GM10248 (cell line): Measurements from ENCODE around the gene UQCC2.

Experiments
- CTCF ChIA-PET: fragments of 300-600 bp; sonication (Branson Sonifier 250); formaldehyde crosslinking; extraction: SDS; loops from one replicate; lab custom pipeline; 2021; ENCODE audit warnings: antibody characterized with exemption; lab: Yijun Ruan, JAX
- POLR2A ChIA-PET: fragments of 350-650 bp; sonication (Branson Sonifier 250); formaldehyde crosslinking; extraction: SDS; loops from one replicate; lab custom pipeline; 2020; ENCODE audit warnings: antibody characterized with exemption; lab: Yijun Ruan, JAX
- DNase-seq: peaks from one replicate; pipeline ENCODE4 v3.0.0; 2012; ENCODE audit errors: extremely low spot score
- TF ChIP-seq, protein P1 (sequence below): IDR thresholded peaks from 2 replicates; pipeline ENCODE4 v1.5.1; 2012; ENCODE audit warnings: mild to moderate bottlenecking, low read depth; ENCODE audit errors: extremely low read depth, missing control alignments, control extremely low read depth

Gene UQCC2

DNA sequence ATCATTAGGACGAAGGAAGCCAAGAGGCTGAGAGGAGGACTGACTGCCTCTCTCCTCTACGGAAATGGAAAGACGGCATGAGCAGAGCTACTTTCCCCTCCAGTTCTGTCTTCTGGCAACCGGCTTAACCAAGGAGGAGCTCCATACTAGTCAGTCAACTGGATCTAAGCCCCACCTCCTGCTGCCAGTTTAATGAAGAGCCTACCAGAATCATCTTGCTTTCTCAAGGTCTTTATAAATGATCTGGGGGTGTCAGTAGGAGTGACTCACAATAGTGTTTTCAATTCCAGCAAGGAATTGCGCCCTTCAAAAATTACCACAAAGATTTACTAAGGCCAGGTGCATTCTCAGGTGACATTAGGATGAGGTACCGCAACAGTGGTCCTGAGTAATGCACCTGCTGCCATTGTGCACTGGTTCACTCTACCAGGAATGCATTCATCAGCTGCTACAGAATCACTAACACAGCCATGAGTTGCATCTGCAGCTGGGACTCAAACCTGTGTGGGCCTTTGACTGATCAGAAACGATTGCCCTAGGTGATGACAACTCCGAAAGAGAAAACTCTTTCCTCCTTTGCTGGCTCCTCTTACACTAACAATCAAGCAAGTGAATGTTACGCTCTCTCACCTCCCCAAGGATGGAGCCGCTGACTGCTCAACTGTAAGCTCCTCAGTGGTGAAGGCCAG lies 2.8 kb downstream of the UQCC2 start:
- TF ChIP-seq, protein P1, sequence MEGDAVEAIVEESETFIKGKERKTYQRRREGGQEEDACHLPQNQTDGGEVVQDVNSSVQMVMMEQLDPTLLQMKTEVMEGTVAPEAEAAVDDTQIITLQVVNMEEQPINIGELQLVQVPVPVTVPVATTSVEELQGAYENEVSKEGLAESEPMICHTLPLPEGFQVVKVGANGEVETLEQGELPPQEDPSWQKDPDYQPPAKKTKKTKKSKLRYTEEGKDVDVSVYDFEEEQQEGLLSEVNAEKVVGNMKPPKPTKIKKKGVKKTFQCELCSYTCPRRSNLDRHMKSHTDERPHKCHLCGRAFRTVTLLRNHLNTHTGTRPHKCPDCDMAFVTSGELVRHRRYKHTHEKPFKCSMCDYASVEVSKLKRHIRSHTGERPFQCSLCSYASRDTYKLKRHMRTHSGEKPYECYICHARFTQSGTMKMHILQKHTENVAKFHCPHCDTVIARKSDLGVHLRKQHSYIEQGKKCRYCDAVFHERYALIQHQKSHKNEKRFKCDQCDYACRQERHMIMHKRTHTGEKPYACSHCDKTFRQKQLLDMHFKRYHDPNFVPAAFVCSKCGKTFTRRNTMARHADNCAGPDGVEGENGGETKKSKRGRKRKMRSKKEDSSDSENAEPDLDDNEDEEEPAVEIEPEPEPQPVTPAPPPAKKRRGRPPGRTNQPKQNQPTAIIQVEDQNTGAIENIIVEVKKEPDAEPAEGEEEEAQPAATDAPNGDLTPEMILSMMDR, result no peak
- POLR2A ChIA-PET, result no interaction called here
- DNase-seq, result no peak
- CTCF ChIA-PET, result interaction anchor here (1.3 to 10.5 kb wide), 4 partner anchors 7 to 121 kb away, joined by 4 to 231 read pairs (median 33); partner anchors contain the start of gene BAK1

DNA sequence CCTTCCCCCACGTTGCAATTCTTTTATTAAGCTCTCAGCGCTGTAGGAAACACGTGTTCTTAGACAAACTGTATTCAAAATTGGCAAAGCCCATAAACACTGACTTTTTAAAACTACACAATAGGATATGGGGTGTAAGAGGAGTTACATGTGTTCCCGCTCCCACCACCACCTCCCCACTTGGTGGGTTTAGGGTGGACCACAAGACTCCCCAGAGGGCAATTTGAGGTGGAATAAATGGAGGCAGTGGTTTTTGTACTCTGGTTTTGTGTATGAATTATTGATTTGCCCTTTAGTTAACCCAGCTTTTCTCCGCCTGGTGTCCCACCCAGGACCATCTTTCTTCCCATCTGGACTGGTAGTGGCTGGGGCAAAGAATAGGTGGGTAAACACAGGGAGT lies 3.7 kb downstream of the UQCC2 start:
- CTCF ChIA-PET, result interaction anchor here (1.3 to 10.5 kb wide), 3 partner anchors 17 to 121 kb away, joined by 4 to 231 read pairs (median 4); partner anchors contain the start of gene BAK1
- no peak for DNase-seq
- POLR2A ChIA-PET, result no interaction called here

DNA sequence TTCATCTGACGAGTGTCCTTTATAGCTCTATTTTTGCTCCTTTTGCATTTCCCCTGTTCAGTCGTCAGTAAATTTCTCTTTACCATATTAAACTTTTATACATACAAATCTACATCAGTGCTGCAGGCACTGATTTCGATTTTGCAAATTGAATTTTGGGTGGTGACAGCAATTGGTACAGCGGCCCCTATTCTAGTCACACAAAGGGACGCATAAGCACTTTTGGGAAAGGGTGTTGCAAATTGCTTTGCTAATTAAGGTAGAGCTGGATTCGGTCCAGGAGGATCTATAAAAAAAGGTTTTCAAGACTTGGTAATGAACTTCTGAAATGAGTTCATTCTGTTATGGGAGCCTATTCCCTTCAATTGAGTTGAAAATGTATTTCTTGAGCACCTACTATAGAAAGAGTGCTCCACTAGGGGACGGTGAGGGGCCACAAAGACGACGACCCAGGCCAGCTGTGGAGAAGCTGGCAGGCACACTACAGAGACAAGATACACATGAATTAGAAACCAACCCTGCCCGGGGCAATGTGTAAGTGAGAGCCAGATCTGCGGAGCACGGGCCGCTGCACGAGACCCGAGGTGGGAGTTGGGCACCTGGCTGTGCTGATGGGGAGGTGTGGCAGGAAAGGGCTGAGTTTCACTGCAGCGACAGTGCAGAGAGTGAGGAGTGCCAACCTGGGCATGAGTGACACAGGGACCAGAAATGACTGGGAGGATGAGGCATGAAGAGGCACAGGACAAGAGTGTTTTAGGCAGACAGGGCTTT lies 5.4 kb downstream of the UQCC2 start:
- TF ChIP-seq, protein P1, result no peak
- CTCF ChIA-PET, result interaction anchor here (1.0 to 10.5 kb wide), 2 partner anchors 32 to 119 kb away, joined by 3 to 231 read pairs; partner anchors contain the start of gene BAK1
- no peak for DNase-seq
- POLR2A ChIA-PET, result no interaction called here

More for the DNA sequence above, 3.7 kb downstream of the UQCC2 start:
- TF ChIP-seq, protein P1, result no peak

DNA sequence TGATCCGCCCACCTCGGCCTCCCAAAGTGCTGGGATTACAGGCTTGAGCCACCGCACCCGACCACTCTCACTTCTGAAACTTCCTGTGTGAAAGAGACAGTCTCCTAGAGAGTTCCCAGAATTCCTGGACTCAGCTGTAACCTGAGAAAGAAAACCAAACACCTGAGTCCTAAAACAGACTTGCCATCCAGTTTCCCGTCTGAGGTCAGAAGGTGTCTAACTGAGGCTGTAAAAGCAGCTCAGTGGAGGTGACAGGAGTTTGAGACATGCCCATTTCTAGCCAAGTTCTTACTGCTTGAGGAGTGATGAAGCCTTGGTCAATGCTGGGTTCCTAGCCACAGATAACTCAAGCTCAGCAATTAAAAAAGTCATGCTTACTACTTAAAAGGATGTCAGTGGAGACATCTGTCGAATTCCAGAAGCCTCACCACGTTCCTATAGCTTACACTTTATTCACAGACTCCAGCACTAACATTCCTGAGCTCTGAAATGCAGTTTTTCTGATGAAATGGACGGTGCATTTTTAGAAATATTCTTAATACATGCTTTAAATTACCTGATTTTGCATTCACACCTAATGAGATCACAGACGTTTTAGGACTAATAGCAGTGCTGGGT lies 6.1 kb downstream of the UQCC2 start:
- ChIA-PET POLR2A (no interaction called here), CTCF (interaction anchor here (1.0 to 10.5 kb wide), 2 partner anchors 32 to 118 kb away, joined by 3 to 231 read pairs; partner anchors contain the start of gene BAK1)
- TF ChIP-seq, protein P1, result no peak
- no peak for DNase-seq

DNA sequence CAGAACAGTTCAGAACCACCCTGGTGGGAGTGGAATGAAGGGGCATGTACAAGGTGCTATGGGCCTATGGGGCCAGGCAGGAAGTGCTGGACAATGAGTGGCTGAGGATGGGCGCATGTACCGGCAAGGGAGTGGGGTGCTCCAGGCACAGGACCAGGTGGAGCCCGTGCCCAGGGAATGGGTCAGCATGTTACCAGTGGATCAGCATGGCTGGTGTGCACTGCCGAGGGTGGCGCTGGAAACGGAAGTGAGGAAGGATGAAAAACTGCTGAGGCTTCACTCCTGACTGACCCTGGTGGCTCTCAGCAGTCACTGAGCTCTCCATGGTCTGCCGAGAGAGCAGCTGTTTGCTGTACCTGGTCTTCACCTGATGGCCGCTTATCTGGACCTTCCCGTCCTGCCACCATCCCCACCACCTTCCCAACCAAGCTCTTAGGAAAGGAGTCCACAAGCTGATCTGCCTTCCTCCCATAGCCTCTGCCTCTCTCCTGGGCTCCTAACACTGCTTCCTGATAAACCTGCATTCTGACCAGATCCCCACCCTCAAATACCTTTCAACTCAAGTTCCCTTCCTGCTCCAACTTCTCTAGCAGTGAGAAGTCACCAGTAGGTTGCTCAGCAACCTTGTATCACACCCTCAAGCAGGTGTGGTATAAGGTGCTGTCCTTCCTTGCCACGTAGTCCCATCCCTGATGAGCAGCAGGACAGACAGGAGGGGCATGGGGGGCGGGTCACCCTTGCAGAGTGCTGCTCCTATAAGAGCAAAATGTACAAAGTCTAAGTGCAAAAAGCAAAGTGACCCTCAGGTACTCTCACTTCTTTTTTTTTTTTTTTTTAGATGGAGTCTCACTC lies 7.1 kb downstream of the UQCC2 start:
- no peak for DNase-seq
- CTCF ChIA-PET, result interaction anchor here (10.5 kb wide), 1 partner anchor 117 kb away, joined by 231 read pairs; the partner anchor contains the start of gene BAK1
- TF ChIP-seq, protein P1, result no peak
- POLR2A ChIA-PET, result no interaction called here
